Measurements from ENCODE around the gene CELF4.

- TF ChIP-seq EZH2 (IDR thresholded peaks at IDR 0.05), result no peak
- no peak for TF ChIP-seq POLR2AphosphoS5 (IDR thresholded peaks at IDR 0.05; ENCODE audit: borderline replicate concordance, low read depth, low read length)
Measured at GRCh38 chr18:37351110-37351509, 214.5 kb downstream of the CELF4 start.

Measured in SK-N-MC (cell line).